C4-2B (cell line): ENCODE measurements around the gene ROPN1B.

Experiments used
- ZFX ChIP-seq: fragments of 450-650 bp; IDR thresholded peaks from 2 replicates; pipeline ENCODE4 v1.6.1; 2017
- TF ChIP-seq, protein P1 (sequence below): fragments of 450-650 bp; conservative IDR thresholded peaks from 2 replicates; pipeline ENCODE4 v1.5.1; 2017; ENCODE audit warnings: mild to moderate bottlenecking

DNA sequence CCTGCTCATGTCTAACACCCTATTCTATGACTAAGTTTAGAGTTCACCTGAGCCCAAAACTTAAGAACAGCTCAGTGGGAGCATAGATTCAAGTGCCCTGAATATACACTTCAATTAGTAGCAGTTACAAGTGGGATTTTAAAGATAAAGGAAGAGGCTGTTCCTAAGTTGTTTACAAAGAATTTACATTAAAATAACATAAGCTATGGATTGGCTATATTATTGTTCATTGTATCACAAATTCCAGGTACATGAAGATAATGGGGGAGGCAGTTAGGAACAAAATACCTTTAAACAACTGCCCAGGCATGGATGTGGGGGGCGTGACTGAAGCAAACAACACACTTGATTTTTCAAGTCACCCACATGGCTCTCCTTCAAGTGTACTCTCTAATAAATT, 52.7 kb downstream of the ROPN1B start:
- TF ChIP-seq, protein P1, sequence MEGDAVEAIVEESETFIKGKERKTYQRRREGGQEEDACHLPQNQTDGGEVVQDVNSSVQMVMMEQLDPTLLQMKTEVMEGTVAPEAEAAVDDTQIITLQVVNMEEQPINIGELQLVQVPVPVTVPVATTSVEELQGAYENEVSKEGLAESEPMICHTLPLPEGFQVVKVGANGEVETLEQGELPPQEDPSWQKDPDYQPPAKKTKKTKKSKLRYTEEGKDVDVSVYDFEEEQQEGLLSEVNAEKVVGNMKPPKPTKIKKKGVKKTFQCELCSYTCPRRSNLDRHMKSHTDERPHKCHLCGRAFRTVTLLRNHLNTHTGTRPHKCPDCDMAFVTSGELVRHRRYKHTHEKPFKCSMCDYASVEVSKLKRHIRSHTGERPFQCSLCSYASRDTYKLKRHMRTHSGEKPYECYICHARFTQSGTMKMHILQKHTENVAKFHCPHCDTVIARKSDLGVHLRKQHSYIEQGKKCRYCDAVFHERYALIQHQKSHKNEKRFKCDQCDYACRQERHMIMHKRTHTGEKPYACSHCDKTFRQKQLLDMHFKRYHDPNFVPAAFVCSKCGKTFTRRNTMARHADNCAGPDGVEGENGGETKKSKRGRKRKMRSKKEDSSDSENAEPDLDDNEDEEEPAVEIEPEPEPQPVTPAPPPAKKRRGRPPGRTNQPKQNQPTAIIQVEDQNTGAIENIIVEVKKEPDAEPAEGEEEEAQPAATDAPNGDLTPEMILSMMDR: no peak
- no peak for TF ChIP-seq ZFX
